ENCODE data around the gene SLA2.

- TF ChIP-seq CTCF (IDR thresholded peaks at IDR 0.05; ENCODE audit: control extremely low read depth in 1 of 3, insufficient read depth in 1 of 3, low read depth in 1 of 3, low read length in 3 of 3) (no peak), TEAD4 (IDR thresholded peaks at IDR 0.05; ENCODE audit: low read depth, low read length) (no peak), CHD7 (IDR thresholded peaks at IDR 0.05; ENCODE audit: insufficient replicate concordance, low read length) (no peak), JUN (IDR thresholded peaks at IDR 0.05; ENCODE audit: low read depth, low read length) (no peak), GTF2F1 (IDR thresholded peaks at IDR 0.05; ENCODE audit: borderline replicate concordance, low read depth, low read length) (no peak), MAFK (IDR thresholded peaks at IDR 0.05; ENCODE audit: low read depth, low read length) (no peak), CHD1 (IDR thresholded peaks at IDR 0.05; ENCODE audit: low read depth, low read length) (no peak), POLR2AphosphoS5 (IDR thresholded peaks at IDR 0.05; ENCODE audit: low read depth, low read length) (no peak), SRF (IDR thresholded peaks at IDR 0.05; ENCODE audit: low read depth, low read length) (no peak), POLR2A (IDR thresholded peaks at IDR 0.05; ENCODE audit: control extremely low read depth in 1 of 2, low read depth in 2 of 2, low read length in 2 of 2) (no peak), CTBP2 (IDR thresholded peaks at IDR 0.05; ENCODE audit: borderline replicate concordance, insufficient read depth, insufficient read length, low read length) (no peak), SP1 (IDR thresholded peaks at IDR 0.05; ENCODE audit: low read depth, low read length) (no peak)
Observed at GRCh38 chr20:36614781-36615557, 31.0 kb downstream of the SLA2 start.
